OCI-LY7 (cell line): ENCODE data around the gene PTH1R. TPM values are rescaled to one million over a fixed set of nuclear protein-coding genes. Genes with fewer than 3 reads are reported as not detected.

Source experiments
- BruUV-seq: library from RNA; stranded (reverse); fragments of 400-500 nt; replicated peaks from 2 replicates; lab custom pipeline; 2021; lab: Mats Ljungman, UMichigan
- CTCF ChIA-PET: fragments of 300-600 bp; sonication (Branson Sonifier 250); formaldehyde crosslinking; loops from one replicate; lab custom pipeline; 2022; ENCODE audit warnings: antibody characterized with exemption; ENCODE audit not compliant: unreplicated experiment; lab: Charles Lee
- POLR2A ChIA-PET: fragments of 300-600 bp; sonication (Branson Sonifier 250); formaldehyde crosslinking; loops from one replicate; lab custom pipeline; 2022; ENCODE audit warnings: antibody characterized with exemption; lab: Charles Lee
- DNase-seq: peaks from one replicate; pipeline ENCODE4 v3.0.0-alpha.2; 2015; ENCODE audit warnings: low spot score
- H2AFZ ChIP-seq: fragments of 200-600 bp; sonication (generic), shearing (Covaris generic); 2 replicates; pipeline ENCODE4 v1.6.1; 2014; ENCODE audit warnings: mild to moderate bottlenecking, antibody characterized with exemption, low read length, moderate library complexity
- H3K27ac ChIP-seq: fragments of 200-600 bp; sonication (generic); 2 replicates; pipeline ENCODE4 v1.5.1; 2014; ENCODE audit warnings: mixed run types, low read depth, mild to moderate bottlenecking, moderate library complexity, low read length, inconsistent platforms; ENCODE audit not compliant: poor library complexity, severe bottlenecking
- H3K36me3 ChIP-seq: fragments of 200-600 bp; sonication (generic); 2 replicates; pipeline ENCODE4 v1.6.1; 2014; ENCODE audit warnings: mild to moderate bottlenecking, antibody characterized with exemption, low read length, moderate library complexity, mixed read lengths; ENCODE audit not compliant: insufficient read depth
- H3K4me1 ChIP-seq: fragments of 200-600 bp; sonication (generic); 2 replicates; pipeline ENCODE4 v1.5.1; 2014; ENCODE audit warnings: mild to moderate bottlenecking, low read length; ENCODE audit not compliant: insufficient read depth, poor library complexity, severe bottlenecking
- H3K4me2 ChIP-seq: fragments of 200-600 bp; sonication (generic); 2 replicates; pipeline ENCODE4 v1.6.1; 2014; ENCODE audit warnings: mild to moderate bottlenecking, low read length
- H3K4me3 ChIP-seq: fragments of 200-600 bp; sonication (generic); 2 replicates; pipeline ENCODE4 v1.5.1; 2014; ENCODE audit warnings: mild to moderate bottlenecking, low read depth, low read length; ENCODE audit not compliant: poor library complexity, severe bottlenecking
- H3K79me2 ChIP-seq: fragments of 200-600 bp; sonication (generic); 2 replicates; pipeline ENCODE4 v1.6.1; 2016; ENCODE audit warnings: low read depth, mild to moderate bottlenecking, low read length, moderate library complexity, mixed read lengths; ENCODE audit not compliant: insufficient read depth
- H3K9me2 ChIP-seq: fragments of 200-600 bp; sonication (generic); 2 replicates; pipeline ENCODE4 v1.6.1; 2016; ENCODE audit warnings: mild to moderate bottlenecking, low read length, mixed read lengths; ENCODE audit not compliant: insufficient read depth
- H3K9me3 ChIP-seq: fragments of 200-600 bp; sonication (generic); 2 replicates; pipeline ENCODE4 v1.6.1; 2014; ENCODE audit warnings: mild to moderate bottlenecking, mixed run types, low read length, mixed read lengths
- H4K20me1 ChIP-seq: fragments of 200-600 bp; sonication (generic); 2 replicates; pipeline ENCODE4 v1.6.1; 2014; ENCODE audit warnings: mild to moderate bottlenecking, antibody characterized with exemption, low read length, moderate library complexity, mixed read lengths; ENCODE audit not compliant: insufficient read depth
- CTCF ChIP-seq: fragments of 200-600 bp; sonication (generic); conservative IDR thresholded peaks from 2 replicates; pipeline ENCODE4 v1.5.1; 2014; ENCODE audit warnings: mild to moderate bottlenecking, antibody characterized with exemption, low read length, moderate library complexity, mixed read lengths
- EZH2phosphoT487 ChIP-seq: fragments of 200-600 bp; sonication (generic); IDR thresholded peaks from 2 replicates; pipeline ENCODE4 v1.6.1; 2018; ENCODE audit warnings: low read depth, borderline replicate concordance, mild to moderate bottlenecking, mixed run types, antibody characterized with exemption, low read length, moderate library complexity, mixed read lengths
- intact Hi-C: fragments of 100-400 bp; cut with micrococcal nuclease; formaldehyde crosslinking; loops from one replicate; pipeline ENCODE4 v1.10.0; 2022; ENCODE audit not compliant: unreplicated experiment
- total RNA-seq, 2 experiments: library from RNA; depleted of rRNA in 1 of 2; stranded (reverse); fragments of >200 nt in 1 of 2; shearing (Covaris generic) in 1 of 2; gene quantifications; 2 replicates each; pipeline ENCODE4 v1.2.3, GENCODE V29; 2014 to 2022

The PTH1R gene
- total RNA-seq, 2 experiments from 2014 or later = not detected

GRCh38 chr3:46944191-46944590, 66.7 kb downstream of the PTH1R start:
- Histone ChIP-seq H3K9me3 (no peaks in the 10 kb centered on the region), H3K9me2 (no peaks in the 10 kb centered on the region), H3K4me2 (no peak overlapping the region), H4K20me1 (peaks cover 36% of the 10 kb centered on the region), H3K4me1 (peaks cover 41% of the 10 kb centered on the region), H3K36me3 (peaks cover 96% of the 10 kb centered on the region), H3K27ac (no peak overlapping the region), H3K4me3 (no peak overlapping the region), H3K79me2 (peaks cover 97% of the 10 kb centered on the region), H2AFZ (no peak overlapping the region)
- no peak for DNase-seq
- TF ChIP-seq EZH2phosphoT487 (no peak), CTCF (no peak)
- no TSS peak for BruUV-seq
- ChIA-PET POLR2A (interaction anchor here (0.7 to 1.6 kb wide), 3 partner anchors 10 to 22 kb away, joined by 3 to 4 read pairs (median 3); no protein-coding TSS in a partner anchor), CTCF (no interaction called here)
- intact Hi-C loops = no loop called here

GRCh38 chr3:46946416-46946815, 68.9 kb downstream of the PTH1R start:
- intact Hi-C loops = no loop called here
- H3K4me2 ChIP-seq = no peak overlapping the region
- no peak for DNase-seq
- no peak overlapping the region for H3K27ac ChIP-seq
- H3K36me3 ChIP-seq = peaks cover 83% of the 10 kb centered on the region
- no peak overlapping the region for H2AFZ ChIP-seq
- peaks cover 43% of the 10 kb centered on the region for H4K20me1 ChIP-seq
- ChIA-PET POLR2A (interaction anchor here (1.0 to 2.0 kb wide), 4 partner anchors 8 to 27 kb away, joined by 3 to 8 read pairs (median 6); no protein-coding TSS in a partner anchor), CTCF (no interaction called here)
- no TSS peak for BruUV-seq
- no peaks in the 10 kb centered on the region for H3K9me2 ChIP-seq
- no peaks in the 10 kb centered on the region for H3K9me3 ChIP-seq
- peaks cover 100% of the 10 kb centered on the region for H3K79me2 ChIP-seq
- no peak for TF ChIP-seq CTCF
- no peak for TF ChIP-seq EZH2phosphoT487
- no peak overlapping the region for H3K4me3 ChIP-seq
- H3K4me1 ChIP-seq = peaks cover 46% of the 10 kb centered on the region

- Histone ChIP-seq H3K27ac (peak overlapping the region; percentile 9), H3K36me3 (peaks cover 80% of the 10 kb centered on the region), H3K4me1 (peaks cover 49% of the 10 kb centered on the region), H2AFZ (no peak overlapping the region), H3K4me3 (no peak overlapping the region), H3K4me2 (peak overlapping the region; percentile 5; the same call in 1 of the 2 replicates), H4K20me1 (peaks cover 43% of the 10 kb centered on the region), H3K79me2 (peaks cover 100% of the 10 kb centered on the region), H3K9me2 (no peaks in the 10 kb centered on the region), H3K9me3 (no peaks in the 10 kb centered on the region)
- intact Hi-C loops = no loop called here
- TF ChIP-seq EZH2phosphoT487 = no peak
- TF ChIP-seq CTCF = no peak
- BruUV-seq = no TSS peak
- CTCF ChIA-PET = no interaction called here
- POLR2A ChIA-PET = interaction anchor here (0.6 to 2.0 kb wide), 4 partner anchors 9 to 30 kb away, joined by 3 to 8 read pairs (median 6); no protein-coding TSS in a partner anchor
- no peak for DNase-seq
Measured at GRCh38 chr3:46946856-46947545, 69.5 kb downstream of the PTH1R start.
